DMS 273 (cell line): ENCODE data around the gene RPP21.

Experiments used
- DNase-seq: peaks from one replicate; lab custom pipeline; 2025; ENCODE audit not compliant: unreplicated experiment; lab: John Stamatoyannopoulos, UW

Gene RPP21

DNA sequence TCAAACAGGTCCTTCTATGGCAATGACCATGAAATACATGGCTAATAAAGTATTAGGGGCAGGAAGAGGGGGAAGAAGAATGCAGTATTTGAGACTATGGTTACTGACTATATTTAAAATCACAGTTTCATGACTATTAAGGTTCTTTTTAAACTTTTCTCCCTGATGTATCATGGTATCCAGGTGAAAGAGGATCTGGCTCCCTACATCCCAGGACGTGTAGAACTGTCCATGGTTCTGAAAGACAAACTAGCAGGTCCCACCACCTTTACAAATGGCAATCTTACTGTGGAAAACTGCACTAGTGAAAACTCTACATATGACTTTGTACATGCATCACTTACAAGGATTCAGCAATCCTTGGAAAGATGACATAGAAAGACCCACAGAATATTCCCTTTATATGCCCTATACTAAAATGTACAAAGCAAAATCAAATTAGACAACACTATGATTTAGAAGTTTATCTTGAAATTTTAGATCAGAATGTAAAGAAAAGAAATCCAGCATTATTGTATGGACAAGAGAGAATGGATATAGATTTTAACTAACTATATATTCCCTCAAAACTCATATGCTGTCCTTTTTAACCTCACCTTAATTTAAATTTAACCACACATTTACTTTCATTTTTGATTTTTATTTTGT is 33.5 kb downstream of the RPP21 start:
- peak; percentile 45 for DNase-seq

DNA sequence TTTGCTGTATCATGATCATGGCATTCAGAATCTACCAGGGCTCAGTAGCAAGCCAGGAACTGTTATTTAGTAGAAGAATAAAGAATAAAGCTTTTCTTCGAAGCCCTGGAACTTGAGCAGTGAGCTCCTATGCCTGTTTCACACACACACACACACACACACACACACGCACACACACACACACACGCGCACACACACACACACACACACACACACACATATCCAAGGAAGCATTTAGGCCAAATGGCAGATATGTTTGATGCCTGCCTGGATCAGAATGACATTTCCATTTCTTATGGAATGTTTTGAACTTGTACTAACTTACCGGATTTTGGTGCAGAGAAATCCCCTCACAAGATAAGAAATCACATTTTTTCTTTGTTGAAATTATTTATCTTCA is 35.5 kb downstream of the RPP21 start:
- no peak for DNase-seq

DNA sequence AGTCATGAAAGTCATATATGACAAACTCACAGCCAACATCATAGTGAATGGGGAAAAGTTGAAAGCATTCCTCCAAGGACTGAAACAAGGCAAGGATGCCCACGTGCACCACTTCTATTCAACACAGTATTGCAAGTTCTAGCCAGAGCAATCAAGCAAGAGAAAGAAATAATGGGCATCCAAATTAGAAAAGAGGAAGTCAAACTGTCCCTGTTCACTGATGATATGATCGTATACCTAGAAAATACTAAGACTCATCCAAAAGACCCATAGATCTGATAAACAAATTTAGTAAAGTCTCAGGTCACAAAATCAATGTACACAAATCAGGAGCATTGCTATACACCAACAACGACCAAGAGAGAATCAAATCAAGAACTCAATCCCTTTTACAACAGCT is 41.2 kb downstream of the RPP21 start:
- DNase-seq = no peak

DNA sequence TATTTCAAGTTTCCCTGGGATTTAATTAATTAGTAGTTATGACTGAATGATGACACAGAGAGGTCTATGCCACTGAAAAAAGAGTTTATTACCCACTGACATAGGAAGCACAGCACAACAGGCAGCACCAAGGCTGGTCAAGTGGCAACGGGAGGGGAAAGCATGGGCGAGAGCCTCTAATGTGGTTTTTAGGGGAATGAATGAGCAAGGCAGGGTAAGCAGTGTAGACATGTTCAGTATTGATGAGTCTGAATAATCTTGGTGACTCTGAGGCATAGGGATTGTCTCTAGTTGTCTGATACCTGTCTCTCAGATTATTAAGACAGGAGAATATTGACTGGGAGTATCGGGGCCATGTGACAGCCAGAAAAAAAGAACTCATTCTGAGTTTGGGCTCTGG is 46.3 kb downstream of the RPP21 start:
- DNase-seq = no peak

DNA sequence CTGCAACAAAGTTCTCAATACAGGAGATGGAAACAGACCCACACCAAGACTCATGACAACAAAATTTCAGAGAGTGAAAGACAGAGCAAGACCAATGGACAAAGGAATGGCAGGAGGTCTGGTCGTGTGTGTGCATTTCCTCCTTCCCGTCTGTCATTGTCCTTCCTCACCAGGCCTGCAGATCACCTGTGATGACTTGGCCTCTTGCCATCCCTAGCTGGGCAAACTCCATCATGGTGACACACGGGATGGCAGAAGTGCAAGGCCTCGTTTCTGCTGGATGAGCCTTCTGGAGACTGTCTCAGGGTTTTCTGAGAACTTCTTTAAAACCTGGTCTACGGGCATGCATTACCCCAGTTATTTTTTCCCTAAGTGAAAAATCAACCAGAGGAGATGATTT is 49.2 kb downstream of the RPP21 start:
- DNase-seq = no peak
